Loucy (cell line): ENCODE results near the gene MEIS1.

ENCODE experiments used
- H2AFZ ChIP-seq: fragments of 200-600 bp; sonication (generic); 2 replicates; pipeline ENCODE4 v1.6.0; 2016; ENCODE audit warnings: antibody characterized with exemption, mild to moderate bottlenecking, low read length, moderate library complexity
- H3F3A ChIP-seq: fragments of 200-600 bp; 2 replicates; pipeline ENCODE4 v1.6.0; 2016; ENCODE audit warnings: antibody characterized with exemption, low read depth, mild to moderate bottlenecking
- H3K27me3 ChIP-seq: fragments of 200-600 bp; sonication (generic); 2 replicates; pipeline ENCODE4 v1.6.1; 2014; ENCODE audit warnings: low read length, mild to moderate bottlenecking; ENCODE audit not compliant: insufficient read depth, poor library complexity, severe bottlenecking
- H3K36me3 ChIP-seq: fragments of 200-600 bp; sonication (generic); 2 replicates; pipeline ENCODE4 v1.6.1; 2016; ENCODE audit warnings: low read length; ENCODE audit not compliant: insufficient read depth
- H3K4me1 ChIP-seq: fragments of 200-600 bp; sonication (generic); 2 replicates; pipeline ENCODE4 v1.5.1; 2014; ENCODE audit warnings: low read length, mild to moderate bottlenecking; ENCODE audit not compliant: insufficient read depth, poor library complexity, severe bottlenecking
- H3K4me2 ChIP-seq: fragments of 200-600 bp; sonication (generic); 2 replicates; pipeline ENCODE4 v1.6.0; 2014; ENCODE audit warnings: antibody characterized with exemption, low read length, low read depth, mild to moderate bottlenecking; ENCODE audit not compliant: poor library complexity, severe bottlenecking
- H3K4me3 ChIP-seq: fragments of 200-600 bp; sonication (generic); 2 replicates; pipeline ENCODE4 v1.5.1; 2014; ENCODE audit warnings: low read length, mild to moderate bottlenecking, mixed read lengths; ENCODE audit not compliant: poor library complexity, severe bottlenecking
- H3K79me2 ChIP-seq: fragments of 200-600 bp; sonication (generic); 2 replicates; pipeline ENCODE4 v1.6.1; 2014; ENCODE audit warnings: low read length; ENCODE audit not compliant: insufficient read depth
- H3K9ac ChIP-seq: fragments of 200-600 bp; sonication (generic); 2 replicates; pipeline ENCODE4 v1.6.0; 2014; ENCODE audit warnings: mild to moderate bottlenecking, low read depth, low read length, moderate library complexity; ENCODE audit not compliant: poor library complexity, severe bottlenecking
- H3K9me2 ChIP-seq: fragments of 200-600 bp; sonication (generic); replicated peaks from 2 replicates; pipeline ENCODE4 v1.6.1; 2016; ENCODE audit warnings: low read depth, low read length, mixed read lengths
- H3K9me3 ChIP-seq: fragments of 200-600 bp; sonication (generic); 2 replicates; pipeline ENCODE4 v1.6.1; 2014; ENCODE audit warnings: mild to moderate bottlenecking, antibody characterized with exemption, low read length, low read depth; ENCODE audit not compliant: insufficient read depth
- H4K20me1 ChIP-seq: fragments of 200-600 bp; sonication (generic); 2 replicates; pipeline ENCODE4 v1.6.0; 2014; ENCODE audit warnings: antibody characterized with exemption, low read length, mild to moderate bottlenecking; ENCODE audit not compliant: insufficient read depth, poor library complexity, severe bottlenecking
- CTCF ChIP-seq: fragments of 200-600 bp; sonication (generic); conservative IDR thresholded peaks from 2 replicates; pipeline ENCODE4 v1.5.1; 2014; ENCODE audit warnings: mild to moderate bottlenecking, antibody characterized with exemption, low read length
- EZH2phosphoT487 ChIP-seq: fragments of 200-600 bp; IDR thresholded peaks from 2 replicates; pipeline ENCODE4 v1.6.1; 2018; ENCODE audit warnings: antibody characterized with exemption, mild to moderate bottlenecking, moderate library complexity, borderline replicate concordance

The MEIS1 gene

DNA sequence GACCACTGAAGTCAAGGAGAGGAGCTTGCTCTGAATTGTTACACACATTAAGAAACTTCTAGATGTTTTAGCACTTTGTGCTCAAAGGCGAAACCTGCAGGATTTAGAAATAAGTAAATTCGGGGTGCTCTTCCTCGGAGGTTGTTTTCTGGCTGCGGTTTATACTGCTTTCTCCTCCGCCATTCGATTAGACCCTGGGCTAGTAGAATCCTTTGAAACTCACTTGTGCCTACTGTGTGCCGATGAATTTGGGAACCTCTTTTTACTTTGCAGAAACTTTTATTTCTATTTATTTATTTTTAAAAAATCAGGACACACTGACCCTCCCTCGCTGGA lies 3.5 kb downstream of the MEIS1 start:
- Histone ChIP-seq H2AFZ (no peak overlapping the region), H3F3A (no peaks in the 10 kb centered on the region), H3K4me1 (no peaks in the 10 kb centered on the region)

DNA sequence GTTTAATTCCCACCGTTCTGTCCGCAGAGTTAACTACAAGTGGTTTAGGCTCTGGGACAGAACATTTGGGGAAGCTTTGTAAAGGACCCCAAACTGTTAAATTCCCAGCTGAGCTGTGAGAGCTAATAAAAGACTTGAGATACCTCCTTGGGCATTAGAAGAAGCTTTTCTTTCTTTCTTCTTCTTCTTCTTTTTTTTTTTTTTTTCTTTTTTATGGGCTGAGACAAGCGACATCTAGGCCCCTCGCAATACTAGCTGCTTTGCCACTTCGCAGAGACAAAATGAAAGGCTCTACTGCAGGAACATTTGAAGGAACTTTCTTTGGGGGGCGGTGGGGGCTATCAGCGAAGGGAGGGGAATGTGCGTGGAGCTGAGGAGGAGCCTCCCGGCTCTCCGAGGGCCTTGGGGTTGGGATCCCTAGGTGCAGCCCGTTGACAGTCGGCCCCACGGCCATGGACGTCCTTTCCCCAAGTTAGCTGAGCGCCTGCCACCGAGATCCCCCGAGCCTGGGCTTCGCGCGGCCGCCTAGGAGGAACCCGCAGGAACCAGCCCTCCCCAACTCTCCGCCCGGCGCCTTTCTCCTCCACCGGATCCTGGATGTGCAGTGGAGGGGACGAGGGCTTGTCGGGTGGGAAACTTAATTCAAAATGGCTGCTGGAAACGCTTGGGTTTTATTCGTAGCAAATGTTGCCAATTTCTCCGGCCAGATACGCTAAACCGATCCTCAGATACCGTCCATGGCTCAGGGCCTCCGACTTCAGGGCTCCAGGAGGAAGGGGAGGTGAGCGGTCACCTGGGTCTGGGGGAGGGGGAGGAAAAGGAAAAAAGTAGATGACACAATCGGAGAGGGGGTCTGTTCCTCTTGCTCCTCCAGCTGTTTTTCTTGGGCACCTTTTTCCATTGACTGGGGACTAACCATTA lies 4.2 kb downstream of the MEIS1 start:
- Histone ChIP-seq H3K4me3 (no peak overlapping the region), H3K27me3 (no peaks in the 10 kb centered on the region), H3K4me2 (no peak overlapping the region), H3K79me2 (no peaks in the 10 kb centered on the region), H3K9me3 (no peaks in the 10 kb centered on the region), H3K9me2 (no peaks in the 10 kb centered on the region), H3K4me1 (no peaks in the 10 kb centered on the region), H3F3A (no peaks in the 10 kb centered on the region), H3K9ac (no peak overlapping the region), H3K36me3 (no peaks in the 10 kb centered on the region), H4K20me1 (no peaks in the 10 kb centered on the region), H2AFZ (no peak overlapping the region)
- no peak for TF ChIP-seq EZH2phosphoT487
- no peak for TF ChIP-seq CTCF

More for the DNA sequence above, 3.5 kb downstream of the MEIS1 start:
- Histone ChIP-seq H3K9me3 (no peaks in the 10 kb centered on the region), H3K27me3 (no peaks in the 10 kb centered on the region), H3K79me2 (no peaks in the 10 kb centered on the region), H4K20me1 (no peaks in the 10 kb centered on the region), H3K9me2 (no peaks in the 10 kb centered on the region), H3K36me3 (no peaks in the 10 kb centered on the region), H3K4me3 (no peak overlapping the region), H3K4me2 (no peak overlapping the region), H3K9ac (no peak overlapping the region)
- TF ChIP-seq CTCF (no peak), EZH2phosphoT487 (no peak)

GRCh38 chr2:66439812-66440542 lies 5.1 kb downstream of the MEIS1 start:
- no peaks in the 10 kb centered on the region for H3K4me1 ChIP-seq

More at GRCh38 chr2:66439812-66440542, 5.1 kb downstream of the MEIS1 start:
- H3K27me3 ChIP-seq: no peaks in the 10 kb centered on the region
- H3K9ac ChIP-seq: no peak overlapping the region
- H3K4me2 ChIP-seq: no peak overlapping the region
- no peaks in the 10 kb centered on the region for H3K79me2 ChIP-seq
- H3K9me3 ChIP-seq: no peaks in the 10 kb centered on the region
- no peak for TF ChIP-seq CTCF
- TF ChIP-seq EZH2phosphoT487: no peak
- no peak overlapping the region for H3K4me3 ChIP-seq
- no peaks in the 10 kb centered on the region for H3F3A ChIP-seq
- no peaks in the 10 kb centered on the region for H4K20me1 ChIP-seq
- H2AFZ ChIP-seq: no peak overlapping the region
- no peaks in the 10 kb centered on the region for H3K36me3 ChIP-seq
- H3K9me2 ChIP-seq: no peaks in the 10 kb centered on the region
